HL-60 (cell line): ENCODE results near the gene AMBP.

Experiments
- CTCF ChIP-seq: IDR thresholded peaks from one replicate; pipeline ENCODE4 v1.5.1; 2011; ENCODE audit warnings: low read length, control low read depth, inconsistent platforms; ENCODE audit not compliant: insufficient read depth
- GABPA ChIP-seq: IDR thresholded peaks from 2 replicates; pipeline ENCODE4 v1.6.1; 2012; ENCODE audit warnings: low read depth
- REST ChIP-seq: IDR thresholded peaks from 2 replicates; pipeline ENCODE4 v1.6.1; 2012; ENCODE audit warnings: low read depth; ENCODE audit not compliant: insufficient replicate concordance

GRCh38 chr9:114011313-114011712 is 66.8 kb downstream of the AMBP start:
- no peak for TF ChIP-seq CTCF
- no peak for TF ChIP-seq GABPA
- TF ChIP-seq REST = no peak
